A673 (cell line): ENCODE data around the gene PHACTR3. TPM values are rescaled to one million over a fixed set of nuclear protein-coding genes. Genes with fewer than 3 reads are reported as not detected.

Source experiments
- BruUV-seq: library from RNA; stranded (reverse); fragments of 400-500 nt; replicated peaks from 2 replicates; lab custom pipeline; 2021; lab: Mats Ljungman, UMichigan
- CTCF ChIA-PET: fragments of 300-600 bp; sonication (Branson Sonifier 250); formaldehyde crosslinking; loops from one replicate; lab custom pipeline; 2022; ENCODE audit warnings: antibody characterized with exemption; lab: Charles Lee
- POLR2A ChIA-PET: fragments of 300-600 bp; sonication (Branson Sonifier 250); formaldehyde crosslinking; loops from one replicate; lab custom pipeline; 2022; ENCODE audit warnings: antibody characterized with exemption; ENCODE audit not compliant: low non-redundant PET; lab: Charles Lee
- DNase-seq: peaks from one replicate; pipeline ENCODE4 v3.0.0-alpha.2; 2015; ENCODE audit warnings: low spot score
- H3K27ac ChIP-seq: fragments of 200-600 bp; sonication (generic); 2 replicates; pipeline ENCODE4 v1.5.1; 2016; ENCODE audit warnings: mixed run types, low read depth, mild to moderate bottlenecking, mixed read lengths, antibody characterized with exemption, low read length; ENCODE audit not compliant: poor library complexity, severe bottlenecking
- H3K27me3 ChIP-seq: fragments of 200-600 bp; sonication (generic); replicated peaks from 2 replicates; pipeline ENCODE4 v1.6.1; 2017; ENCODE audit warnings: mixed run types, low read depth, mild to moderate bottlenecking, mixed read lengths, antibody characterized with exemption, low read length; ENCODE audit not compliant: insufficient read depth, poor library complexity
- H3K36me3 ChIP-seq: fragments of 200-600 bp; sonication (generic); 2 replicates; pipeline ENCODE4 v1.6.1; 2016; ENCODE audit warnings: mixed run types, mild to moderate bottlenecking, mixed read lengths, antibody characterized with exemption, low read length; ENCODE audit not compliant: insufficient read depth, poor library complexity, severe bottlenecking
- H3K4me1 ChIP-seq: fragments of 200-600 bp; sonication (generic); 2 replicates; pipeline ENCODE4 v1.6.1; 2017; ENCODE audit warnings: mixed run types, mild to moderate bottlenecking, mixed read lengths, antibody characterized with exemption, low read length; ENCODE audit not compliant: insufficient read depth, poor library complexity, severe bottlenecking
- H3K4me3 ChIP-seq: fragments of 200-600 bp; sonication (generic); 2 replicates; pipeline ENCODE4 v1.5.1; 2016; ENCODE audit warnings: low read depth, mixed run types, mild to moderate bottlenecking, mixed read lengths, low read length; ENCODE audit not compliant: poor library complexity, severe bottlenecking
- H3K9me3 ChIP-seq: fragments of 200-600 bp; sonication (generic); 2 replicates; pipeline ENCODE4 v1.6.1; 2016; ENCODE audit warnings: mixed run types, low read depth, mild to moderate bottlenecking, mixed read lengths, antibody characterized with exemption, low read length; ENCODE audit not compliant: poor library complexity, severe bottlenecking
- EZH2 ChIP-seq: fragments of 200-600 bp; sonication (generic); IDR thresholded peaks from 2 replicates; pipeline ENCODE4 v1.6.1; 2017; ENCODE audit warnings: borderline replicate concordance, low read depth, mild to moderate bottlenecking, mixed read lengths, antibody characterized with exemption, low read length; ENCODE audit not compliant: poor library complexity, severe bottlenecking
- intact Hi-C: fragments of 100-400 bp; cut with micrococcal nuclease; formaldehyde crosslinking; loops from one replicate; pipeline ENCODE4 v1.10.0; 2022; ENCODE audit not compliant: unreplicated experiment
- total RNA-seq: library from RNA; stranded (reverse); gene quantifications from 2 replicates; pipeline ENCODE4 v1.2.3, GENCODE V29; 2021
- TF ChIP-seq, protein P1 (sequence below): fragments of 300-800, 200-600 bp; sonication (generic); conservative IDR thresholded peaks from 2 replicates; pipeline ENCODE4 v1.5.1; 2017; ENCODE audit warnings: low read depth, mild to moderate bottlenecking, antibody characterized with exemption, low read length, moderate library complexity, mixed read lengths

Gene PHACTR3
- total RNA-seq, 1 experiment from 2014 or later, result 0.17 TPM

DNA sequence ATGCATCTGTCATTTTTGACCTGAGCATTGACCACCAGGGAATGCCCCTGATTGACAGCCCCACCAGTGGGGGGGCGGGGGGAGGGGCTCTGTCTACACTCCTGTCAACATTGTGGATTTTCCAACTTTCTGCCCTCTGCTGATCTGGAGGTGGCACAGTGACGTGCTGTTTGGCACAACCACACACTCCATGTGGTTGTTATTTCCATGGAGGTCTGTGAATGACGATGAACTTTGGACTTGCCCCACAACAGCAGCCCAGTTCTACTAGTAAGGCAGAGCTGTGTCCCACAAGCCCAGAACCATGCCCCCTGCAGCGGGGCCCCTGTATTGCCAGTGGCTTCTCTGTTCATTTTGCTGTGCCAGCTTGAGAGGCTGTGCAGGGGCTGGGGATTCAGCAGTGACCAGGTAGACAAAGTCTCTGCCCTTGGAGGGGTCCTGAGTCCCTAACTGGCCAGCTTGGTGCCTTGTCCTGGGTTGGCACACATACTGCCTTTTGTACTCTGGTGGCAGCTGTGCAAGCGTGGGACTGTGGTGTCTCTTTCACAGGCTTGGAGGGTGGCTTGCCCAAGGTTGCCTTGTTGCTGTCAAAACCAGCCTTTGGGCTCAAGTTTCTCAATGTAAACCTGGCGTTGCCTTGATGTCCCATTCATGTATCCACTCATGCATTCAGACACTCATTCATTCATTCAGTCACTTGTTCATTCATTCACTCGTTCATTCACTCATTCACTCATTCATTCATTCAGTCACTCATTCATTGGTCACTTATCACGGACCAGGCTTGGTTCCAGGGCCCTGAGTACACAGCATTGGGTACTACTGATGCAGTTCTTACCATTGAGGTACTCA lies 220.6 kb downstream of the PHACTR3 start:
- no peak for DNase-seq
- Histone ChIP-seq H3K27ac (no peak overlapping the region), H3K27me3 (no peaks in the 10 kb centered on the region), H3K4me3 (no peak overlapping the region), H3K4me1 (no peaks in the 10 kb centered on the region), H3K36me3 (no peaks in the 10 kb centered on the region), H3K9me3 (no peaks in the 10 kb centered on the region)
- TF ChIP-seq, protein P1, sequence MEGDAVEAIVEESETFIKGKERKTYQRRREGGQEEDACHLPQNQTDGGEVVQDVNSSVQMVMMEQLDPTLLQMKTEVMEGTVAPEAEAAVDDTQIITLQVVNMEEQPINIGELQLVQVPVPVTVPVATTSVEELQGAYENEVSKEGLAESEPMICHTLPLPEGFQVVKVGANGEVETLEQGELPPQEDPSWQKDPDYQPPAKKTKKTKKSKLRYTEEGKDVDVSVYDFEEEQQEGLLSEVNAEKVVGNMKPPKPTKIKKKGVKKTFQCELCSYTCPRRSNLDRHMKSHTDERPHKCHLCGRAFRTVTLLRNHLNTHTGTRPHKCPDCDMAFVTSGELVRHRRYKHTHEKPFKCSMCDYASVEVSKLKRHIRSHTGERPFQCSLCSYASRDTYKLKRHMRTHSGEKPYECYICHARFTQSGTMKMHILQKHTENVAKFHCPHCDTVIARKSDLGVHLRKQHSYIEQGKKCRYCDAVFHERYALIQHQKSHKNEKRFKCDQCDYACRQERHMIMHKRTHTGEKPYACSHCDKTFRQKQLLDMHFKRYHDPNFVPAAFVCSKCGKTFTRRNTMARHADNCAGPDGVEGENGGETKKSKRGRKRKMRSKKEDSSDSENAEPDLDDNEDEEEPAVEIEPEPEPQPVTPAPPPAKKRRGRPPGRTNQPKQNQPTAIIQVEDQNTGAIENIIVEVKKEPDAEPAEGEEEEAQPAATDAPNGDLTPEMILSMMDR, result no peak
- no peak for TF ChIP-seq EZH2
- intact Hi-C loops, result no loop called here
- ChIA-PET CTCF (no interaction called here), POLR2A (no interaction called here)
- BruUV-seq, result no TSS peak

DNA sequence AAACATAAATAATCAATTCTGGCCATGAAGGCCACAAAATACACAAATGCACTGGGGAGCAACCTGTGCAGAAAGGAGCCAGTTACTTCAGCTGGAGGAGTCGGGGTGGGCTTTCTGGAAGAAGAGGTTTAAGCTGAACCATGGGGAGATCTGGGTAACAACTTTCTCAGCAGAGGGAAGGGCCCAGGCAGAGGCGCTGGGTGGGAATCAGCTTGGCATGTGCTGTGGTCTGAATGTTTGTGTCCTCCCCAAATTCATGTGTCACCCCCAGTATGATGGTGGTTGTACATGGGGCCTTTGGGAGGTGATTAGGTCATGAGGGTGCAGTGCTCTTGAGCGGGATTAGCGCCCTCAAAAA lies 221.2 kb downstream of the PHACTR3 start:
- Histone ChIP-seq H3K4me1 (no peaks in the 10 kb centered on the region), H3K9me3 (no peaks in the 10 kb centered on the region), H3K27ac (no peak overlapping the region), H3K36me3 (no peaks in the 10 kb centered on the region), H3K4me3 (no peak overlapping the region), H3K27me3 (no peaks in the 10 kb centered on the region)
- TF ChIP-seq EZH2, result no peak
- TF ChIP-seq, protein P1, result no peak
- ChIA-PET CTCF (no interaction called here), POLR2A (no interaction called here)
- DNase-seq, result no peak
- BruUV-seq, result no TSS peak
- intact Hi-C loops, result no loop called here

DNA sequence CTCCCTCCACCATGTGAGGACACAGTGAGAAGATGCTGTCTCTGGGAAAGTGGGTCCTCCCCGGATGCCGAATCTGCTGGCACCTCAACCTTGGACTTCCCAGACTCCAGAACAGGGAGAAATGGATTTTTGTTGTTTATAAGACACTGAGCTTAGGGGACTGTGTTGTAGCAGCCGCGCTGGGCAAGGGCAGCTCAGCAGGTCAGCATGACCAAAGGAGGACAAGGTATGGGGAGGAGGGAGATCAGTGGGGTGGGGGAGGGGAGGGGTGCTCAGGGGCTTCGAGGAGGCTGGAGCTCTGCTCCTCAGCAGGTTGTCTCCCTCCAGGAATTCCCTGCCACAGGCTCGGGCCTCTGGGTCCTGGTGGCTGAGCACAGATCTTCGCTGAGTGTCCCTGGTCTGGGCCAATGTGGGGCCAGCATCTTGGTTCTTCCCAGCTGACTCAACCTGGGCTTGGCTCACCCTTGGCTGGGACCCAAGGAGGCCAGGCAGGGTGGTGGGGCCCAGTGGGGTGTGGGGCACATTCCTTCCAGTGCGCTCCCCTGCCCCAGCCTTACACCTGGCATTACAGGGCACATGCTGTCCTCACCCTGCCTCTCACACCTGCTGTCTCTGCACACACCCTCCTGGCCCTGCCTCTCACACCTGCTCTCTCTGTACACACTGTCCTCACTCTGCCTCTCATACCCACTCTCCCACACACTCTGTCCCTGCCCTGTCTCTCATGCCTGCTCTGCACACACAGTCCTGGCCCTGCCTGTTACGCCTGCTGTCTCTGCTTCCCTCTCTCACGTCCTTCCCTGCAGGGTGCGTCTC lies 221.8 kb downstream of the PHACTR3 start:
- intact Hi-C loops, result no loop called here
- CTCF ChIA-PET, result no interaction called here
- no TSS peak for BruUV-seq
- Histone ChIP-seq H3K27ac (no peak overlapping the region), H3K9me3 (no peaks in the 10 kb centered on the region), H3K4me3 (no peak overlapping the region), H3K4me1 (no peaks in the 10 kb centered on the region), H3K27me3 (no peaks in the 10 kb centered on the region), H3K36me3 (no peaks in the 10 kb centered on the region)
- POLR2A ChIA-PET, result no interaction called here
- DNase-seq, result no peak
- no peak for TF ChIP-seq EZH2
- TF ChIP-seq, protein P1, result no peak
